HepG2 (cell line): ENCODE measurements around the gene LSMEM2.

Experiments
- MZF1 ChIP-seq: sonication (generic); formaldehyde crosslinking; IDR thresholded peaks from 2 replicates; pipeline ENCODE4 v1.8.1; 2023; ENCODE audit warnings: mild to moderate bottlenecking, missing genetic modification reagents, borderline replicate concordance
- TF ChIP-seq, protein P1 (sequence below): sonication (generic); formaldehyde crosslinking; IDR thresholded peaks from 2 replicates; pipeline ENCODE4 v1.5.0; 2020; ENCODE audit warnings: missing genetic modification reagents
- TF ChIP-seq, protein P2 (sequence below): sonication (generic); formaldehyde crosslinking; IDR thresholded peaks from 2 replicates; pipeline ENCODE4 v1.5.0; 2020; ENCODE audit warnings: mild to moderate bottlenecking, missing genetic modification reagents, moderate library complexity

DNA sequence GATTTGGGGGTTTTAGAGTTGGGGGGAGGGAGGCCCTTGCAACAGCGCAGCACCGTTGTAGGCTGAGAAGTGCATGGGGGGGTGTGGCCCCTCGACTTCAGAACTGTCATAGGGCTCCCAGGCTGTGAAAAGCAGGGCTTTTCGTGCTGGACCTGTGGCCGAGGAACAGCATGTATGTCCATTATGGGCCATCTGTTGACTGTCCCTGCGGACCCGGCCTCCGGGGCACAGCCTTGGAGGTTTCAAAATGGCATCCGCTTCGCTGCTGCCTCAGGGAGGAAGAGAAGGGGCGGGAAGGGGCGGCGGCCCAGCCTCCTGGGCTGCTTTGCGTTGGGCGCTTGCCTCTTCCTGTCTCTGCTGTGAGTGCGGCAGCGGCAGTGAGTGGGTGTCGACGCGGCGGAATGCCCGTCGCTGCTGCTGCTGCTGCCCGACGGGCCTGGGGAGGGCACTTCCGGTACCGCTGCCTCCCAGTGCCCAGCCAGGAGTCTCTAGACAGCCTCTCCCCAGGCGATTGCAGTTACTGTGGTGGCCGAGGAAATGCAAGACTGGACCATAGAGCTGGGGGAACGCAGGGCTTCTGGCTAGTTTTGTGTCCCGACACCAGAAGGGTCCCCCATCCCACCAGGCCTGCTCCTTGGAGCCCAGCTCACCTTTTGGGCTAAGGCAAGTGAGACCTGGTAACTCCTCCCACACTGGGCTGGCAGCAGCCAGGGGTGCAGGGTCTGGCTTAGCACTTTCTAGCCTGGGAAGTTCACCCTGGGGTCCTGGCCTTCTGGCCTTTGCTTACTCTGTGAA is 40.9 kb upstream of the LSMEM2 start:
- TF ChIP-seq, protein P1, sequence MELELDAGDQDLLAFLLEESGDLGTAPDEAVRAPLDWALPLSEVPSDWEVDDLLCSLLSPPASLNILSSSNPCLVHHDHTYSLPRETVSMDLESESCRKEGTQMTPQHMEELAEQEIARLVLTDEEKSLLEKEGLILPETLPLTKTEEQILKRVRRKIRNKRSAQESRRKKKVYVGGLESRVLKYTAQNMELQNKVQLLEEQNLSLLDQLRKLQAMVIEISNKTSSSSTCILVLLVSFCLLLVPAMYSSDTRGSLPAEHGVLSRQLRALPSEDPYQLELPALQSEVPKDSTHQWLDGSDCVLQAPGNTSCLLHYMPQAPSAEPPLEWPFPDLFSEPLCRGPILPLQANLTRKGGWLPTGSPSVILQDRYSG (CRISPR knock-in tag) = no peak
- TF ChIP-seq, protein P2, sequence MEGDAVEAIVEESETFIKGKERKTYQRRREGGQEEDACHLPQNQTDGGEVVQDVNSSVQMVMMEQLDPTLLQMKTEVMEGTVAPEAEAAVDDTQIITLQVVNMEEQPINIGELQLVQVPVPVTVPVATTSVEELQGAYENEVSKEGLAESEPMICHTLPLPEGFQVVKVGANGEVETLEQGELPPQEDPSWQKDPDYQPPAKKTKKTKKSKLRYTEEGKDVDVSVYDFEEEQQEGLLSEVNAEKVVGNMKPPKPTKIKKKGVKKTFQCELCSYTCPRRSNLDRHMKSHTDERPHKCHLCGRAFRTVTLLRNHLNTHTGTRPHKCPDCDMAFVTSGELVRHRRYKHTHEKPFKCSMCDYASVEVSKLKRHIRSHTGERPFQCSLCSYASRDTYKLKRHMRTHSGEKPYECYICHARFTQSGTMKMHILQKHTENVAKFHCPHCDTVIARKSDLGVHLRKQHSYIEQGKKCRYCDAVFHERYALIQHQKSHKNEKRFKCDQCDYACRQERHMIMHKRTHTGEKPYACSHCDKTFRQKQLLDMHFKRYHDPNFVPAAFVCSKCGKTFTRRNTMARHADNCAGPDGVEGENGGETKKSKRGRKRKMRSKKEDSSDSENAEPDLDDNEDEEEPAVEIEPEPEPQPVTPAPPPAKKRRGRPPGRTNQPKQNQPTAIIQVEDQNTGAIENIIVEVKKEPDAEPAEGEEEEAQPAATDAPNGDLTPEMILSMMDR = no peak
- TF ChIP-seq MZF1 (CRISPR knock-in tag) = no peak
